GM21825 (cell line): ENCODE data around the gene GPHB5.
"Not testable (repeated sequence)": the region's sequence is repeated elsewhere in the genome, so short reads cannot be mapped to it uniquely, and the experiment has no call there.

Experiments
- ATAC-seq: cut with Tn5 transposase; IDR thresholded peaks from one replicate; pipeline ENCODE4 v1.9.1; 2021; ENCODE audit warnings: mild to moderate bottlenecking, moderate library complexity; ENCODE audit not compliant: unreplicated experiment

GPHB5 gene

GRCh38 chr14:63318835-63319234, at the start of gene GPHB5:
Gene GPHB5 (minus strand): TSS chr14:63318935. CDS start chr14:63317849, 1,086 bp downstream.
- no peak for ATAC-seq

GRCh38 chr14:63367742-63368364, 49.1 kb upstream of the GPHB5 start:
- ATAC-seq = no peak

GRCh38 chr14:63362389-63362819, 43.7 kb upstream of the GPHB5 start:
- ATAC-seq = no peak

DNA sequence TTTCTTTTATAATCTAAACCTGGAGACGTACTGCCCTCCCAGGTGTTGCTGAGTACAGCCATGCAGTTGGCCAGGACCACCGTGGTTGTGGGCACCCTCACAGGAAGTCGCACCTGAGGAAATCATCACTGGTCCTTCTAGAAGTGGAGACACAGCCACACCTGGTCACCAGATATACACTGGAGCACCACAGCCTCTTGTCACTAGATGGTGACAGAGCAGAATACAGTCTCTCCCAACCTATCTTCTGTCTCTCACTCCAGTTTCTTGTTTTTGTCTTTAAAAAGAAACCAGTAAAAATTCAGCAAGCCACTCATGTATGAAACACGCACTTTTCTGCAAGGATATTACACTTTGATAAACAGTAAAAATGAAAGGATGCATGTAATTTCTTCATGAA, 43.1 kb upstream of the GPHB5 start:
- no peak for ATAC-seq

DNA sequence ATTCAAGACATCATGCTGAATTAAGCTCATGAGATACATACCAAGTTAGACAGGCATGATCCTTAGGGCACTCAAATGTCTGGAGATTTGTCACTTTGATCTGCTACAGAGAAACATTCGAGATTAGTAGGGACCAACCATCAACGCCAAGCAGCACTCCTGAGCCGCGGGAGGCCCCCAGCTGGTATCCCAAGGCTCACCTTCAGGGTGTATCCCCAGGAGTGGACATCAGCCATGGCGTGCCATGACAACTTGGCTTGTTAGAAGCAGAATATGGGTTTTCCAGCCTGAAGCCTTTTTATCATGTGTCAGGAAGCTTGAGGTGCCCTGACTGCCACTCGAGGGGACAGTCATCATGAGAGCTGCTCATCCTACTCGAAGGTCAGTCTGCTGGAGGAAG, 39.1 kb upstream of the GPHB5 start:
- no peak for ATAC-seq

DNA sequence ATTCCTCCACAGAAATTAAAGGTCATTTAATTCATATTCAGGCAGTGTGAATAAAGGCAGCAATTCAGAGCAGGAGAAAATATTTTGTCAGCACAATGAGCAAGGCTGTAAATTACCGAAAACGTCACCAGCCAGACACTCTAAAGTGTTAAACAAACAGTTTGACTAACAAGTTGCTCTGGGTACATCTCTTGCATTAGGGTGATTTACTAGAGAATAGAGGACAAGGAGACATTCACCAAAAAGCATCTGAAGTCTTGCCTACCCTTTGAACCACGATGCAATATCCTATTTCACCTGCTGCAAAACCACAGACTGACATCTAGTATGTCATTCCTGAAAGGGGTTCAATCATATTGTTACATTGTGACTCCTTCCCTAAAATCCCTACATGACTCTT, 27.1 kb upstream of the GPHB5 start:
- ATAC-seq = no peak

DNA sequence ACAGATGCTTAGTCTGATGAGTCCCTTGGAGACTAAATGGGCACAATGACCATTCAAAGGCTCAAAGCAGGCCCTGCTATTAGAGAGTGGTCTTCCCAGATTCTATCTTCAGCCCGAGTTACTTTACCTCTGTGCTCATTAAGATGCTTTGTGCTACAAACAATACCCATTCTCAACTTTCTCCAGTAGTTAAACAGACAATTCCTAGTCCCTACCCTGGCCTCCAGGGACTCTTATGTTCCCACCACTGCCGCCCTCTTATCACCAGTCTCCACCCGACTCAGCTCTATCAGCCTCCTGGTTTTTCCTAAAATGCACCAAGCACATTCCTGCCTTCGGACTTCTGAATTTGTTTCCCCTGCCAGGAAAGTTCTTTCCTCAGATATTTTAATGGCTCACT, 25.6 kb upstream of the GPHB5 start:
- no peak for ATAC-seq

GRCh38 chr14:63343878-63344277, 25.1 kb upstream of the GPHB5 start:
- no peak for ATAC-seq

GRCh38 chr14:63342371-63342770, 23.6 kb upstream of the GPHB5 start:
- no peak for ATAC-seq

GRCh38 chr14:63328787-63329737, 10.3 kb upstream of the GPHB5 start:
- ATAC-seq = no peak

GRCh38 chr14:63326840-63327239, 8.1 kb upstream of the GPHB5 start:
- no peak for ATAC-seq

- ATAC-seq = no peak
These were observed 4.3 kb upstream of the GPHB5 start for GRCh38 chr14:63322897-63323573.

GRCh38 chr14:63322472-63322871, 3.7 kb upstream of the GPHB5 start:
- no peak for ATAC-seq

DNA sequence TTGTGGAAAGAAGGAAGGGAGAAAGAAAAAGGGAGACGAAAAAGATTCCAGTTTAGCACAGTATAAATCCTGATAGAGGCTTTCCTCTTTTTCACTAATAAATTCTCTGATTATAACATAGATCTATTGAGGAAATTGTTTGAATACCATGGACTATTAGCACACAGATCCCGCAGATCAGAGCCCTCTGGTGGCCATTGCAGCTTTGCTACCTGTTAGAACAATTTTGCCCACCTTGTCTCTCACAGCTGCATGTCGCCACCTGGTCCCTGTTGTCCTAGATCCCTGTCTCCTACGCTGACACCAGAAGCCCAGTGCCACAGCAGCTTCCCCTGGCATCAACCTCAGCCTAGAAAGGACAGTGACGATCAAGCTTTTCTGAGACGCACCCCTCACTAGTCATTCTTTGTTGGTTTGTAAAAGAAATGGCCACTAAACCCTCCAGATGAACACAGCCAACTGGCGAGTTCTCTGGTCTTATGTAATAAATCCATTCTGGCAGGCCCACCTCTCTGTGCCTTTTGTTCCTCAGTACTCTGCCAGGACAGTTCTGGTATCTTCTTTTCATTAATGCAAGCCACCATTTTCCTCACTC, 9.9 kb downstream of the GPHB5 start:
- no peak for ATAC-seq

DNA sequence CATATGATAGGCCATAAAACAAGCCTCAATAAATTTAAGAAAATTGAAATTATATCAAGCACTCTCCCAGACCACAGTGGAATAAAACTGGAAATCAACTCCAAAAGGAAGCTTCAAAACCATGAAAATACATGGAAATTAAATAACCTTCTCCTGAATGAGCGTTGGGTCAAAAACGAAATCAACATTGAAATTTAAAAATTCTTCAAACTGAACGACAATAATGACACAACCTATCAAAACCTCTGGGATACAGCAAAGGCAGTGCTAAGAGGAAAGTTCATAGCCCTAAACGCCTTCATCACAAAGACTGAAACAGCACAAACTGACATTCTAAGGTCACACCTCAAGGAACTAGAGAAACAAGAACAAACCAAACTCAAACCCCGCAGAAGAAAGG, 14.3 kb downstream of the GPHB5 start:
- ATAC-seq = not testable (repeated sequence)

GRCh38 chr14:63301891-63302534, 16.7 kb downstream of the GPHB5 start:
- no peak for ATAC-seq

- ATAC-seq = no peak
These were observed 17.9 kb downstream of the GPHB5 start for GRCh38 chr14:63300854-63301253.

GRCh38 chr14:63299351-63300110, 19.2 kb downstream of the GPHB5 start:
- ATAC-seq = no peak

- ATAC-seq = no peak
These were observed 21.2 kb downstream of the GPHB5 start for GRCh38 chr14:63297372-63298063.
